A673 (cell line): Measurements from ENCODE around the gene OR10H2.

Experiments used
- EZH2 ChIP-seq: fragments of 200-600 bp; sonication (generic); IDR thresholded peaks from 2 replicates; pipeline ENCODE4 v1.6.1; 2017; ENCODE audit warnings: borderline replicate concordance, low read depth, mild to moderate bottlenecking, mixed read lengths, antibody characterized with exemption, low read length; ENCODE audit not compliant: poor library complexity, severe bottlenecking
- TF ChIP-seq, protein P1 (sequence below): fragments of 300-800, 200-600 bp; sonication (generic); conservative IDR thresholded peaks from 2 replicates; pipeline ENCODE4 v1.5.1; 2017; ENCODE audit warnings: low read depth, mild to moderate bottlenecking, antibody characterized with exemption, low read length, moderate library complexity, mixed read lengths

DNA sequence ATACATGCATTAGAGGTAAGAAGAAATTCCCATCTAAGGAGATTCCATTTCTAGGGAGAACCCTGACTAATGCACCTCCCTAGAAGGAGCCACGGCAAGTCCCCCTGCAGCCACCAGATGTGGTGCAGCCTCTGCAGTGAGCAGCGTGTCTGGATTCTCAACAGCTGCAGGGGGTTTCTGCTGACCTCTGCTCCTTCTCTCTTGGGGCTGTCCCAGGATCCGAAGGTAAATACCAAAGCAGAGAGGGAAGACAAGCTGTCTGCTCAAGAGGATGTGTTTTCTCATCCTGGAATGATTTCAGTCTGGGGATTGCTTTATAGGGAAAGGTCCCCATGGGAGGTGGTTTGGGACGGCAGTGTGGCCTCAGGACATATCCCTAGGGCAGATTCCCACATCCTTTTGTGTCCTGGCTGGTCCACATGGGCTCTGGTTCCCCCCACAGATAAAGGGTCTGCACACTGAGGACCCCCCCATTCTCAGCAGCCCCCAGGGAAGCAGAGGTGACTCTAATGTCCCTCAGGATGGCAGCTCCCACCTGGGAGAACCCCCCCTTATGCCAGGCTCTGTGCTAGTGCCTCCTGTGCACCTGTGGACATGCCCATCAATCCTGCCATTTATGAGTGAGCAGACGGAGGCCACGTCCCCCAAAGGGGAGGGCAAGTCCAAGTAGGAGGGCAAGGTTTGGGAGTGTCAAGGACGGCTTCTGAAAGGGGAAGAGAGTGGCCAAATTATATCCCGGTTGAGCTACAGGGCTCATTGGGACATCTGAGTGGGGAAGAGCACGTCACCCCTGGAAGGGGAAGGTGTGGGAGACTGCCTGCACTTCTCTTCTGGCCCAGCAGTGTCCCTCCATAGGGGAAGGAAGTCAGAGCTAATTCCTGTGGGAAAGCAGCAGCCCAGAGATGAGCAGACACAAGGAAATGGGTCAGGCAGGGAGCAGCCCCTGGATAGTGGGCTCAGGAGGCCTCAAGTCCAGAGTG lies 49.5 kb downstream of the OR10H2 start:
- TF ChIP-seq EZH2, result no peak
- TF ChIP-seq, protein P1, sequence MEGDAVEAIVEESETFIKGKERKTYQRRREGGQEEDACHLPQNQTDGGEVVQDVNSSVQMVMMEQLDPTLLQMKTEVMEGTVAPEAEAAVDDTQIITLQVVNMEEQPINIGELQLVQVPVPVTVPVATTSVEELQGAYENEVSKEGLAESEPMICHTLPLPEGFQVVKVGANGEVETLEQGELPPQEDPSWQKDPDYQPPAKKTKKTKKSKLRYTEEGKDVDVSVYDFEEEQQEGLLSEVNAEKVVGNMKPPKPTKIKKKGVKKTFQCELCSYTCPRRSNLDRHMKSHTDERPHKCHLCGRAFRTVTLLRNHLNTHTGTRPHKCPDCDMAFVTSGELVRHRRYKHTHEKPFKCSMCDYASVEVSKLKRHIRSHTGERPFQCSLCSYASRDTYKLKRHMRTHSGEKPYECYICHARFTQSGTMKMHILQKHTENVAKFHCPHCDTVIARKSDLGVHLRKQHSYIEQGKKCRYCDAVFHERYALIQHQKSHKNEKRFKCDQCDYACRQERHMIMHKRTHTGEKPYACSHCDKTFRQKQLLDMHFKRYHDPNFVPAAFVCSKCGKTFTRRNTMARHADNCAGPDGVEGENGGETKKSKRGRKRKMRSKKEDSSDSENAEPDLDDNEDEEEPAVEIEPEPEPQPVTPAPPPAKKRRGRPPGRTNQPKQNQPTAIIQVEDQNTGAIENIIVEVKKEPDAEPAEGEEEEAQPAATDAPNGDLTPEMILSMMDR, result no peak
